GM18520 (cell line): ENCODE results near the gene SLC35E2B.
A peak's percentile ranks its signal among the peaks of the same experiment; 100 is the strongest.

ENCODE experiments used
- ATAC-seq: cut with Tn5 transposase; IDR thresholded peaks from one replicate; pipeline ENCODE4 v1.9.1; 2021; ENCODE audit not compliant: unreplicated experiment

The SLC35E2B gene

GRCh38 chr1:1626207-1627141 is 66.1 kb downstream of the SLC35E2B start:
- no peak for ATAC-seq

- ATAC-seq, result no peak
Measured at GRCh38 chr1:1625824-1626206, 66.8 kb downstream of the SLC35E2B start.

- no peak for ATAC-seq
Measured at GRCh38 chr1:1625404-1625775, 67.2 kb downstream of the SLC35E2B start.

GRCh38 chr1:1624443-1625403 is 67.9 kb downstream of the SLC35E2B start:
- ATAC-seq, result no peak

GRCh38 chr1:1623631-1624442 is 68.8 kb downstream of the SLC35E2B start:
- ATAC-seq, result no peak

- no peak for ATAC-seq
Measured at GRCh38 chr1:1623181-1623630, 69.4 kb downstream of the SLC35E2B start.

GRCh38 chr1:1622788-1623094 is 69.9 kb downstream of the SLC35E2B start:
- ATAC-seq, result no peak

- ATAC-seq, result no peak
Measured at GRCh38 chr1:1622010-1622787, 70.4 kb downstream of the SLC35E2B start.

GRCh38 chr1:1621173-1622009 is 71.2 kb downstream of the SLC35E2B start:
- ATAC-seq, result no peak

- no peak for ATAC-seq
Measured at GRCh38 chr1:1620433-1621139, 72.0 kb downstream of the SLC35E2B start.

- no peak for ATAC-seq
Measured at GRCh38 chr1:1619917-1620361, 72.7 kb downstream of the SLC35E2B start.

GRCh38 chr1:1618396-1619068 is 74.1 kb downstream of the SLC35E2B start:
- ATAC-seq, result no peak

- no peak for ATAC-seq
Measured at GRCh38 chr1:1617925-1618324, 74.7 kb downstream of the SLC35E2B start.

- ATAC-seq, result no peak
Measured at GRCh38 chr1:1617516-1617915, 75.1 kb downstream of the SLC35E2B start.

GRCh38 chr1:1616838-1617237 is 75.8 kb downstream of the SLC35E2B start:
- ATAC-seq, result no peak

GRCh38 chr1:1616045-1616790 is 76.4 kb downstream of the SLC35E2B start:
- ATAC-seq, result peak; percentile 18
